GM12878 (cell line): ENCODE results near the gene GRM3. TPM values are rescaled to one million over a fixed set of nuclear protein-coding genes. Genes with fewer than 3 reads are reported as not detected.

ENCODE experiments used
- ATAC-seq: fragments of 200-7000 bp; cut with Tn5 transposase; 3 replicates; pipeline ENCODE4 v1.9.1; 2020; ENCODE audit warnings: mild to moderate bottlenecking, moderate library complexity
- BruUV-seq: library from RNA; stranded (reverse); fragments of 400-500 nt; replicated peaks from 2 replicates; lab custom pipeline; 2021; lab: Mats Ljungman, UMichigan
- CTCF ChIA-PET: fragments of 300-600 bp; sonication (Branson Sonifier 250); formaldehyde crosslinking; extraction: SDS; loops from one replicate; lab custom pipeline; 2021; ENCODE audit warnings: inconsistent platforms; lab: Yijun Ruan, JAX
- POLR2A ChIA-PET: fragments of 350-600 bp; formaldehyde crosslinking; extraction: SDS; loops from one replicate; lab custom pipeline; 2021; ENCODE audit warnings: inconsistent platforms; lab: Charles Lee
- RAD21 ChIA-PET: fragments of 300-600 bp; sonication (Branson Sonifier 250); formaldehyde crosslinking; loops from one replicate; lab custom pipeline; 2023; ENCODE audit warnings: antibody characterized with exemption; ENCODE audit not compliant: unreplicated experiment; lab: Charles Lee
- SMC1A ChIA-PET: fragments of 300-600 bp; sonication (Branson Sonifier 250); formaldehyde crosslinking; loops from one replicate; lab custom pipeline; 2023; ENCODE audit not compliant: unreplicated experiment, uncharacterized antibody; lab: Charles Lee
- DNase-seq: peaks from one replicate; pipeline ENCODE4 v3.0.0-alpha.2; 2011; ENCODE audit warnings: low read depth, low spot score
- FAIRE-seq: peaks from 3 replicates; lab custom pipeline; 2011; peaks lifted over from hg19 to GRCh38; lab: Jason Lieb, UNC
- H2AFZ ChIP-seq: 2 replicates; pipeline ENCODE4 v1.6.0; 2011; ENCODE audit warnings: low read depth, low read length, control low read depth; ENCODE audit not compliant: control insufficient read depth
- H3K27ac ChIP-seq: 2 replicates; pipeline ENCODE4 v1.5.1; 2011; ENCODE audit warnings: control low read depth; ENCODE audit not compliant: control insufficient read depth, insufficient read depth
- H3K27me3 ChIP-seq, 2 experiments: replicated peaks in 1 of 2; 2 replicates each; pipeline versions ENCODE4 v1.6.0 to v1.6.1; 2011; ENCODE audit warnings: low read length in 1 of 2; ENCODE audit not compliant: control insufficient read depth in 2 of 2, insufficient read depth in 2 of 2
- H3K36me3 ChIP-seq, 2 experiments: 2 replicates each; pipeline ENCODE4 v1.5.1; 2011; ENCODE audit warnings: low read length in 1 of 2; ENCODE audit not compliant: control insufficient read depth in 2 of 2, insufficient read depth in 2 of 2
- H3K4me1 ChIP-seq: 2 replicates; pipeline ENCODE4 v1.6.1; 2011; ENCODE audit warnings: mild to moderate bottlenecking, low read length, moderate library complexity, mixed read lengths; ENCODE audit not compliant: control insufficient read depth, insufficient read depth
- H3K4me2 ChIP-seq: 2 replicates; pipeline ENCODE4 v1.6.0; 2011; ENCODE audit warnings: control low read depth; ENCODE audit not compliant: control insufficient read depth, insufficient read depth
- H3K4me3 ChIP-seq: fragments of 200-600 bp; sonication (generic); 2 replicates; pipeline ENCODE4 v1.5.1; 2016
- H3K79me2 ChIP-seq: 2 replicates; pipeline ENCODE4 v1.6.0; 2011; ENCODE audit warnings: low read length; ENCODE audit not compliant: control insufficient read depth, insufficient read depth
- H3K9ac ChIP-seq: 2 replicates; pipeline ENCODE4 v1.8.0; 2011; ENCODE audit warnings: low read length, control low read depth, mixed read lengths; ENCODE audit not compliant: control insufficient read depth, insufficient read depth
- H3K9me3 ChIP-seq: replicated peaks from 3 replicates; pipeline ENCODE4 v1.5.1; 2011; ENCODE audit warnings: mild to moderate bottlenecking, low read length; ENCODE audit not compliant: control insufficient read depth, insufficient read depth
- H4K20me1 ChIP-seq: 2 replicates; pipeline ENCODE4 v1.6.0; 2011; ENCODE audit not compliant: control insufficient read depth, insufficient read depth
- HDAC2 ChIP-seq: fragments of 200-600 bp; sonication (generic); IDR thresholded peaks from 2 replicates; pipeline ENCODE4 v1.6.1; 2017
- MYC ChIP-seq: IDR thresholded peaks from 2 replicates; pipeline ENCODE4 v1.6.1; 2011; ENCODE audit warnings: mild to moderate bottlenecking, low read length, moderate library complexity, inconsistent platforms; ENCODE audit not compliant: insufficient read depth, insufficient replicate concordance, insufficient read length, severe bottlenecking
- RAD51 ChIP-seq: fragments of 450-650 bp; IDR thresholded peaks from 2 replicates; pipeline ENCODE4 v1.6.1; 2016; ENCODE audit warnings: moderate library complexity, mild to moderate bottlenecking, inconsistent platforms
- in situ Hi-C: fragments of 300-500 bp; cut with MboI; formaldehyde crosslinking; loops from 9 replicates; pipeline ENCODE4 v1.14.3; 2018; ENCODE audit warnings: mixed read lengths
- intact Hi-C: fragments of 100-400 bp; cut with micrococcal nuclease; formaldehyde crosslinking; loops from one replicate; pipeline ENCODE4 v1.14.2; 2022; ENCODE audit not compliant: unreplicated experiment
- polyA plus RNA-seq, 11 experiments: library from polyadenylated mRNA; depleted of rRNA in 4 of 11; unstranded in 6 of 11; stranded (reverse) in 5 of 11; fragments of >200 nt; fragmentation: Nextera tagmentation in 4 of 11; fragmentation: Illumina TruSeq in 1 of 11; extraction: Ambion mirVana in 4 of 11; extraction: Trizol in 1 of 11; gene quantifications; 1 replicate in 1 of 11; 2 replicates in 10 of 11; pipeline versions ENCODE4 v1.2.1 to v1.2.3, GENCODE V29; 2011 to 2016; ENCODE audit warnings: inconsistent platforms in 2 of 11, missing spikeins in 2 of 11, low read depth in 1 of 11
- total RNA-seq, 4 experiments: library from RNA; depleted of rRNA in 3 of 4; stranded (reverse); fragments of >200 nt in 3 of 4; fragmentation: Illumina TruSeq in 1 of 4; extraction: Trizol in 1 of 4; gene quantifications; 2 replicates each; pipeline versions ENCODE4 v1.2.1 to v1.2.3, GENCODE V29; 2013 to 2021
- TF ChIP-seq, protein P1 (sequence below): IDR thresholded peaks from 2 replicates; pipeline ENCODE4 v1.6.1; 2012; ENCODE audit warnings: improper control_type of control experiment, low read depth, low read length; ENCODE audit not compliant: insufficient replicate concordance

GRM3 gene
- total and polyA plus RNA-seq, 10 of the 15 experiments (the other 5 are each of a cell fraction or from before 2014, with no cell fraction given) = 0.03 to 0.49 (median 0.15) TPM; not detected in 1

GRCh38 chr7:86775203-86775602 lies 131.5 kb downstream of the GRM3 start:
- POLR2A ChIA-PET = no interaction called here
- intact Hi-C loops = loop anchor here (2.0 kb wide), 1 partner anchor 20 kb away; no protein-coding TSS in a partner anchor

More at GRCh38 chr7:86775203-86775602, 131.5 kb downstream of the GRM3 start:
- no peak overlapping the region for H3K4me3 ChIP-seq
- no peak for FAIRE-seq
- no peaks in the 10 kb centered on the region for H3K79me2 ChIP-seq
- RAD21 ChIA-PET = no interaction called here
- in situ Hi-C loops = no loop called here
- no peak overlapping the region for H3K4me2 ChIP-seq
- TF ChIP-seq, protein P1, sequence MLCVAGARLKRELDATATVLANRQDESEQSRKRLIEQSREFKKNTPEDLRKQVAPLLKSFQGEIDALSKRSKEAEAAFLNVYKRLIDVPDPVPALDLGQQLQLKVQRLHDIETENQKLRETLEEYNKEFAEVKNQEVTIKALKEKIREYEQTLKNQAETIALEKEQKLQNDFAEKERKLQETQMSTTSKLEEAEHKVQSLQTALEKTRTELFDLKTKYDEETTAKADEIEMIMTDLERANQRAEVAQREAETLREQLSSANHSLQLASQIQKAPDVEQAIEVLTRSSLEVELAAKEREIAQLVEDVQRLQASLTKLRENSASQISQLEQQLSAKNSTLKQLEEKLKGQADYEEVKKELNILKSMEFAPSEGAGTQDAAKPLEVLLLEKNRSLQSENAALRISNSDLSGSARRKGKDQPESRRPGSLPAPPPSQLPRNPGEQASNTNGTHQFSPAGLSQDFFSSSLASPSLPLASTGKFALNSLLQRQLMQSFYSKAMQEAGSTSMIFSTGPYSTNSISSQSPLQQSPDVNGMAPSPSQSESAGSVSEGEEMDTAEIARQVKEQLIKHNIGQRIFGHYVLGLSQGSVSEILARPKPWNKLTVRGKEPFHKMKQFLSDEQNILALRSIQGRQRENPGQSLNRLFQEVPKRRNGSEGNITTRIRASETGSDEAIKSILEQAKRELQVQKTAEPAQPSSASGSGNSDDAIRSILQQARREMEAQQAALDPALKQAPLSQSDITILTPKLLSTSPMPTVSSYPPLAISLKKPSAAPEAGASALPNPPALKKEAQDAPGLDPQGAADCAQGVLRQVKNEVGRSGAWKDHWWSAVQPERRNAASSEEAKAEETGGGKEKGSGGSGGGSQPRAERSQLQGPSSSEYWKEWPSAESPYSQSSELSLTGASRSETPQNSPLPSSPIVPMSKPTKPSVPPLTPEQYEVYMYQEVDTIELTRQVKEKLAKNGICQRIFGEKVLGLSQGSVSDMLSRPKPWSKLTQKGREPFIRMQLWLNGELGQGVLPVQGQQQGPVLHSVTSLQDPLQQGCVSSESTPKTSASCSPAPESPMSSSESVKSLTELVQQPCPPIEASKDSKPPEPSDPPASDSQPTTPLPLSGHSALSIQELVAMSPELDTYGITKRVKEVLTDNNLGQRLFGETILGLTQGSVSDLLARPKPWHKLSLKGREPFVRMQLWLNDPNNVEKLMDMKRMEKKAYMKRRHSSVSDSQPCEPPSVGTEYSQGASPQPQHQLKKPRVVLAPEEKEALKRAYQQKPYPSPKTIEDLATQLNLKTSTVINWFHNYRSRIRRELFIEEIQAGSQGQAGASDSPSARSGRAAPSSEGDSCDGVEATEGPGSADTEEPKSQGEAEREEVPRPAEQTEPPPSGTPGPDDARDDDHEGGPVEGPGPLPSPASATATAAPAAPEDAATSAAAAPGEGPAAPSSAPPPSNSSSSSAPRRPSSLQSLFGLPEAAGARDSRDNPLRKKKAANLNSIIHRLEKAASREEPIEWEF = no peak
- TF ChIP-seq HDAC2 (no peak), RAD51 (no peak), MYC (no peak)
- no peaks in the 10 kb centered on the region for H4K20me1 ChIP-seq
- H3K36me3 ChIP-seq = no peaks in the 10 kb centered on the region
- H3K9ac ChIP-seq = no peak overlapping the region
- H3K27ac ChIP-seq = no peak overlapping the region
- H3K4me1 ChIP-seq = no peaks in the 10 kb centered on the region; the same call in 1 of the 2 replicates
- SMC1A ChIA-PET = interaction anchor here (0.6 to 1.0 kb wide), 3 partner anchors 12 to 54 kb away, joined by 3 read pairs; no protein-coding TSS in a partner anchor
- no peak for ATAC-seq
- no peaks in the 10 kb centered on the region for H3K9me3 ChIP-seq
- BruUV-seq = no TSS peak
- no peaks in the 10 kb centered on the region; a peak in 1 of 4 replicates for H3K27me3 ChIP-seq
- CTCF ChIA-PET = interaction anchor here (2.0 kb wide), 1 partner anchor 17 kb away, joined by 4 read pairs; no protein-coding TSS in a partner anchor
- no peak overlapping the region for H2AFZ ChIP-seq
- no peak for DNase-seq
